H1 (cell line): ENCODE measurements around the gene TP53I11.

ENCODE experiments used
- CBX5 ChIP-seq: fragments of 300-800, 300-1000 bp; sonication (generic); IDR thresholded peaks from 2 replicates; pipeline ENCODE4 v1.7.1; 2016; ENCODE audit warnings: antibody characterized with exemption, low read length, low read depth
- EZH2 ChIP-seq: fragments of 200-600 bp; sonication (generic); IDR thresholded peaks from 2 replicates; pipeline ENCODE4 v1.7.1; 2012; ENCODE audit warnings: low read depth, mild to moderate bottlenecking, moderate library complexity, low read length, inconsistent platforms; ENCODE audit not compliant: severe bottlenecking
- MAFK ChIP-seq: IDR thresholded peaks from 2 replicates; pipeline ENCODE4 v1.6.1; 2012; ENCODE audit warnings: low read depth, mild to moderate bottlenecking, improper control_type of control experiment, low read length
- RAD21 ChIP-seq, 2 experiments: IDR thresholded peaks in 1 of 2; conservative IDR thresholded peaks in 1 of 2; 2 replicates each; pipeline ENCODE4 v1.6.1; 2011; ENCODE audit warnings: low read depth in 2 of 2, low read length in 2 of 2, improper control_type of control experiment in 1 of 2, inconsistent platforms in 1 of 2, mild to moderate bottlenecking in 1 of 2, moderate library complexity in 1 of 2
- SIN3A ChIP-seq, 2 experiments: IDR thresholded peaks in 1 of 2; conservative IDR thresholded peaks in 1 of 2; 2 replicates each; pipeline ENCODE4 v1.6.1; 2011 to 2012; ENCODE audit warnings: low read length in 2 of 2, improper control_type of control experiment in 1 of 2, low read depth in 1 of 2, mild to moderate bottlenecking in 1 of 2
- SIRT6 ChIP-seq: IDR thresholded peaks from one replicate; pipeline ENCODE4 v1.7.1; 2012; ENCODE audit warnings: low read length, inconsistent platforms
- SRF ChIP-seq: IDR thresholded peaks from 2 replicates; pipeline ENCODE4 v1.6.1; 2011; ENCODE audit warnings: mild to moderate bottlenecking, low read depth, low read length, moderate library complexity
- TBP ChIP-seq: IDR thresholded peaks from 2 replicates; pipeline ENCODE4 v1.6.1; 2011; ENCODE audit warnings: low read depth, low read length, improper control_type of control experiment
- TF ChIP-seq, protein P1 (sequence below), 3 experiments: IDR thresholded peaks; 1 replicate in 2 of 3; 2 replicates in 1 of 3; pipeline versions ENCODE4 v1.5.1 to v1.6.1; 2011; ENCODE audit warnings: low read length in 3 of 3, mild to moderate bottlenecking in 3 of 3, inconsistent platforms in 2 of 3, low read depth in 1 of 3, moderate library complexity in 1 of 3; ENCODE audit not compliant: insufficient read depth in 1 of 3; ENCODE audit errors: control extremely low read depth in 1 of 3

GRCh38 chr11:44976576-44976975 is 25.9 kb upstream of the TP53I11 start:
- TF ChIP-seq, protein P1, sequence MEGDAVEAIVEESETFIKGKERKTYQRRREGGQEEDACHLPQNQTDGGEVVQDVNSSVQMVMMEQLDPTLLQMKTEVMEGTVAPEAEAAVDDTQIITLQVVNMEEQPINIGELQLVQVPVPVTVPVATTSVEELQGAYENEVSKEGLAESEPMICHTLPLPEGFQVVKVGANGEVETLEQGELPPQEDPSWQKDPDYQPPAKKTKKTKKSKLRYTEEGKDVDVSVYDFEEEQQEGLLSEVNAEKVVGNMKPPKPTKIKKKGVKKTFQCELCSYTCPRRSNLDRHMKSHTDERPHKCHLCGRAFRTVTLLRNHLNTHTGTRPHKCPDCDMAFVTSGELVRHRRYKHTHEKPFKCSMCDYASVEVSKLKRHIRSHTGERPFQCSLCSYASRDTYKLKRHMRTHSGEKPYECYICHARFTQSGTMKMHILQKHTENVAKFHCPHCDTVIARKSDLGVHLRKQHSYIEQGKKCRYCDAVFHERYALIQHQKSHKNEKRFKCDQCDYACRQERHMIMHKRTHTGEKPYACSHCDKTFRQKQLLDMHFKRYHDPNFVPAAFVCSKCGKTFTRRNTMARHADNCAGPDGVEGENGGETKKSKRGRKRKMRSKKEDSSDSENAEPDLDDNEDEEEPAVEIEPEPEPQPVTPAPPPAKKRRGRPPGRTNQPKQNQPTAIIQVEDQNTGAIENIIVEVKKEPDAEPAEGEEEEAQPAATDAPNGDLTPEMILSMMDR (IDR thresholded peaks at IDR 0.05; ENCODE audit: control extremely low read depth in 1 of 3, insufficient read depth in 1 of 3, low read depth in 1 of 3, low read length in 3 of 3): no peak
- TF ChIP-seq SIN3A (conservative IDR thresholded peaks at IDR 0.05 in 1 of 2, IDR thresholded peaks at IDR 0.05 in 1 of 2; ENCODE audit: low read depth in 1 of 2, low read length in 2 of 2): no peak
- TF ChIP-seq EZH2: no peak
- no peak for TF ChIP-seq TBP
- no peak for TF ChIP-seq CBX5
- TF ChIP-seq SIRT6: no peak
- TF ChIP-seq SRF: no peak
- TF ChIP-seq RAD21 (IDR thresholded peaks at IDR 0.05 in 1 of 2, conservative IDR thresholded peaks at IDR 0.05 in 1 of 2; ENCODE audit: low read depth in 2 of 2, low read length in 2 of 2): no peak
- TF ChIP-seq MAFK: no peak
